SU-DHL-6 (cell line): ENCODE measurements around the gene TP73.

Experiments
- H2AFZ ChIP-seq: fragments of 200-600 bp; sonication (generic); 2 replicates; pipeline ENCODE4 v1.6.1; 2014; ENCODE audit warnings: low read depth, mild to moderate bottlenecking, moderate library complexity, mixed read lengths, antibody characterized with exemption, low read length; ENCODE audit not compliant: severe bottlenecking
- H3F3A ChIP-seq: fragments of 200-600 bp; shearing (Covaris generic); 2 replicates; pipeline ENCODE4 v1.6.0; 2016; ENCODE audit warnings: antibody characterized with exemption, mild to moderate bottlenecking; ENCODE audit not compliant: insufficient read depth
- H3K27ac ChIP-seq: fragments of 200-600 bp; sonication (generic); 2 replicates; pipeline ENCODE4 v1.5.1; 2016; ENCODE audit warnings: low read depth, mild to moderate bottlenecking, low read length, moderate library complexity, mixed read lengths
- H3K27me3 ChIP-seq: fragments of 200-600 bp; sonication (generic), shearing (Covaris generic); 2 replicates; pipeline ENCODE4 v1.6.0; 2014; ENCODE audit warnings: mild to moderate bottlenecking, low read length
- H3K36me3 ChIP-seq: fragments of 200-600 bp; sonication (generic); 2 replicates; pipeline ENCODE4 v1.6.1; 2014; ENCODE audit warnings: mild to moderate bottlenecking, low read length, mixed read lengths
- H3K4me2 ChIP-seq: fragments of 300-600, 200-600 bp; shearing (Covaris generic), sonication (generic); 2 replicates; pipeline ENCODE4 v1.6.0; 2014; ENCODE audit warnings: low read length, low read depth, mild to moderate bottlenecking; ENCODE audit not compliant: poor library complexity, severe bottlenecking
- H3K4me3 ChIP-seq: fragments of 200-600 bp; sonication (generic); 2 replicates; pipeline ENCODE4 v1.5.1; 2014; ENCODE audit warnings: antibody characterized with exemption, low read length, mild to moderate bottlenecking, mixed read lengths; ENCODE audit not compliant: insufficient read depth, poor library complexity, severe bottlenecking
- H3K79me2 ChIP-seq: fragments of 200-600 bp; sonication (generic); 2 replicates; pipeline ENCODE4 v1.6.1; 2014; ENCODE audit warnings: mild to moderate bottlenecking, low read length, moderate library complexity; ENCODE audit not compliant: insufficient read depth
- H3K9ac ChIP-seq: fragments of 200-600 bp; sonication (generic); 2 replicates; pipeline ENCODE4 v1.7.0; 2014; ENCODE audit warnings: mild to moderate bottlenecking, low read length
- H3K9me2 ChIP-seq: fragments of 200-600 bp; sonication (generic); replicated peaks from 2 replicates; pipeline ENCODE4 v1.6.1; 2014; ENCODE audit warnings: low read length; ENCODE audit not compliant: insufficient read depth
- H3K9me3 ChIP-seq: fragments of 200-600 bp; sonication (generic); 2 replicates; pipeline ENCODE4 v1.6.1; 2014; ENCODE audit warnings: low read length, mixed read lengths; ENCODE audit not compliant: insufficient read depth
- H4K20me1 ChIP-seq: fragments of 200-600 bp; sonication (generic); 2 replicates; pipeline ENCODE4 v1.6.1; 2014; ENCODE audit warnings: low read depth, mild to moderate bottlenecking, antibody characterized with exemption, low read length, moderate library complexity, mixed read lengths
- EZH2phosphoT487 ChIP-seq: fragments of 200-600 bp; sonication (generic), shearing (Covaris generic); conservative IDR thresholded peaks from 2 replicates; pipeline ENCODE4 v1.6.1; 2018; ENCODE audit warnings: mild to moderate bottlenecking, antibody characterized with exemption, low read length, moderate library complexity, mixed read lengths
- TF ChIP-seq, protein P1 (sequence below): fragments of 200-600 bp; sonication (generic); IDR thresholded peaks from one replicate; pipeline ENCODE4 v1.5.1; 2017; ENCODE audit warnings: antibody characterized with exemption, mild to moderate bottlenecking, low read length, moderate library complexity; ENCODE audit not compliant: insufficient read depth, poor library complexity, severe bottlenecking

TP73 gene

DNA sequence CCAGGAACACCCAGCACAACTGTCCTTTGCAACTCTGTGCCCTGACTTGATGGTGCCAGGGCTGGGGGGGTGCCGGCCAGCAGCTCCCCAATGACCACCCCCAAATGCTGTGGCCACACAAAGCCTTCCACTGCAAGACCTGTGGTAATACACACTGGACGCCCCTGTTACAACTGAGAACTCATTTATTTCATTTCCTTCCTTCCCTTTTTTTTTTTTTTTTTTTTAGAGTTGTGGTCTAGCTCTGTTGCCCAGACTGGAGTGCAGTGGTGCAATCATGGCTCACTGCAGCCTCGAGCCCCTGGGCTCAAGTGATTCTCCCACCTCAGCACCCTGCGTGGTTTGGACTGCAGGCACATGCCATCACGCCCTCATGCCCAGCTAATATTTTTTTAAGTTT is 25.2 kb downstream of the TP73 start:
- H3K27me3 ChIP-seq: no peaks in the 10 kb centered on the region

DNA sequence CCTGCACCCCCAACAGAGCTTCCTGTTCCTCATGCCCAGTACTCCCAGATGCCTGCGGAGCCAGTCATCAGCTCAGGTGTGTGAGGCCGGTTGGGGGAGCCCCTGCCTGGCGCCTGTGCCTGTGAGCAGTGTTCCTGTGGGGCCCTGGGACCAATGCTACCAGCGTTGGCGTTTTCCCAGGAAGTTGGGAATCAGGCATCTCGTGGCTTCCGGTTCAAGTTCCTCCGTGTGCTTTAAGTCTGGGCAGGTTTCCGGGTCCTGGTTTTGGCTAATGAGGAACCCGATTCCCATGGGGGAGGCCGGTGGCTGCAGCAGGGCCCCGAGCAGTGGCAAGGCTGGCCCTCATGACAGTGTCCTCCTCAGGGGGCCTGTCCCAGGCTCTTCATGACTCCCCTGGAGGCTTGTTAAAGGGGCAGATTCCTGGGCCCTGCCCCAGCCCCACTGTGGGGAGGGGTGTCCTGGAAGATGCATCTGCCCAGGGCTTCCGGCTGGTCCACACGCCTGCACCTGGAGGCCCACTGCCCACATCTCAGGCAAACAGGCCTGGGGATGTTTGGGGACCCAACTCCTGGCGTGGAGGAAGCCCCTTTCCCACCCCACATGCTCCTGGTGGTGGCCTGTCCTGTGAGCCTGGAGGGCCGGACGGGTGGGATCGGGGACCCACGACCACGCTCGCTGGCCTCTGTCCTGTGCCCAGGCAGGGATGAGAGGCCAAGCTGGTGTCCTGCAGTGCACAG is 26.2 kb downstream of the TP73 start:
- H3K36me3 ChIP-seq: no peaks in the 10 kb centered on the region
- no peak overlapping the region for H3K4me2 ChIP-seq
- H3K79me2 ChIP-seq: no peaks in the 10 kb centered on the region
- H3K27me3 ChIP-seq: no peaks in the 10 kb centered on the region
- H3K4me3 ChIP-seq: no peak overlapping the region
- no peak overlapping the region for H3K27ac ChIP-seq
- TF ChIP-seq EZH2phosphoT487: no peak
- TF ChIP-seq, protein P1, sequence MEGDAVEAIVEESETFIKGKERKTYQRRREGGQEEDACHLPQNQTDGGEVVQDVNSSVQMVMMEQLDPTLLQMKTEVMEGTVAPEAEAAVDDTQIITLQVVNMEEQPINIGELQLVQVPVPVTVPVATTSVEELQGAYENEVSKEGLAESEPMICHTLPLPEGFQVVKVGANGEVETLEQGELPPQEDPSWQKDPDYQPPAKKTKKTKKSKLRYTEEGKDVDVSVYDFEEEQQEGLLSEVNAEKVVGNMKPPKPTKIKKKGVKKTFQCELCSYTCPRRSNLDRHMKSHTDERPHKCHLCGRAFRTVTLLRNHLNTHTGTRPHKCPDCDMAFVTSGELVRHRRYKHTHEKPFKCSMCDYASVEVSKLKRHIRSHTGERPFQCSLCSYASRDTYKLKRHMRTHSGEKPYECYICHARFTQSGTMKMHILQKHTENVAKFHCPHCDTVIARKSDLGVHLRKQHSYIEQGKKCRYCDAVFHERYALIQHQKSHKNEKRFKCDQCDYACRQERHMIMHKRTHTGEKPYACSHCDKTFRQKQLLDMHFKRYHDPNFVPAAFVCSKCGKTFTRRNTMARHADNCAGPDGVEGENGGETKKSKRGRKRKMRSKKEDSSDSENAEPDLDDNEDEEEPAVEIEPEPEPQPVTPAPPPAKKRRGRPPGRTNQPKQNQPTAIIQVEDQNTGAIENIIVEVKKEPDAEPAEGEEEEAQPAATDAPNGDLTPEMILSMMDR: no peak
- no peak overlapping the region for H2AFZ ChIP-seq
- H3K9ac ChIP-seq: no peak overlapping the region
- H4K20me1 ChIP-seq: no peaks in the 10 kb centered on the region
- H3F3A ChIP-seq: no peaks in the 10 kb centered on the region
- no peaks in the 10 kb centered on the region for H3K9me2 ChIP-seq
- H3K9me3 ChIP-seq: no peaks in the 10 kb centered on the region

More for the DNA sequence above, 25.2 kb downstream of the TP73 start:
- no peaks in the 10 kb centered on the region for H3K9me2 ChIP-seq
- H2AFZ ChIP-seq: no peak overlapping the region
- H3K27ac ChIP-seq: no peak overlapping the region
- H3F3A ChIP-seq: no peaks in the 10 kb centered on the region
- H3K4me3 ChIP-seq: no peak overlapping the region
- H3K9me3 ChIP-seq: no peaks in the 10 kb centered on the region
- H3K79me2 ChIP-seq: no peaks in the 10 kb centered on the region
- no peaks in the 10 kb centered on the region for H4K20me1 ChIP-seq
- no peak overlapping the region for H3K9ac ChIP-seq
- no peak overlapping the region for H3K4me2 ChIP-seq
- H3K36me3 ChIP-seq: no peaks in the 10 kb centered on the region
- TF ChIP-seq, protein P1: no peak
- no peak for TF ChIP-seq EZH2phosphoT487

DNA sequence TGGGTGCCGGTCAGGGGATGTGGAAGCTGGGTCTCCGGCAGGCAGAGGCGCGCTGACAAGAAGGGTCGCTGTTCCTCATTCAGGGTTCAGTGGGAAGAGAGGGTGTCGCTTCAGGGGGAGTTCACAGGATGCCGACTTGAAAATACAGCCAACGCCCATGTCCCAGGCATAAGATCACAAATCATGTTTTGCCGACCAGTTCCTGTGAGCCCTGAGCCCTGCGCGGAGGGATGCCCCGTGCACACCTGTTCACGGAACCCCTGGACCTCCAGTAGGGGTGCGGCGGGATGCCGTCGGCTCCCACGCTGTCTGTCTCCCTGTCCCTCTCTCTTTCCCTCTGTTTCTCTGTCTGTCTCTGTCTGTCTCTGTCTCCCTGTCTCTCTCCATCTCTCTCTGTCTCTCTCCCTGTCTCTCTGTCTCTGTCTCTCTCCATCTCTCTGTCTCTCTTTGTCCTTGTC is 26.8 kb downstream of the TP73 start:
- H3K9ac ChIP-seq: no peak overlapping the region
- no peak overlapping the region for H2AFZ ChIP-seq
- no peaks in the 10 kb centered on the region for H3K27me3 ChIP-seq
- TF ChIP-seq EZH2phosphoT487: no peak
- TF ChIP-seq, protein P1: no peak
- H3K36me3 ChIP-seq: no peaks in the 10 kb centered on the region
- no peaks in the 10 kb centered on the region for H3F3A ChIP-seq
- H3K9me3 ChIP-seq: no peaks in the 10 kb centered on the region
- H4K20me1 ChIP-seq: no peaks in the 10 kb centered on the region
- no peaks in the 10 kb centered on the region for H3K79me2 ChIP-seq
- no peak overlapping the region for H3K4me3 ChIP-seq
- H3K27ac ChIP-seq: no peak overlapping the region
- no peak overlapping the region for H3K4me2 ChIP-seq
- no peaks in the 10 kb centered on the region for H3K9me2 ChIP-seq
